ENCODE results near the gene ARFGAP3. TPM values are rescaled to one million over a fixed set of nuclear protein-coding genes. Genes with fewer than 3 reads are reported as not detected.

Gene ARFGAP3
- polyA plus RNA-seq, 1 experiment, result 69.4 TPM

DNA sequence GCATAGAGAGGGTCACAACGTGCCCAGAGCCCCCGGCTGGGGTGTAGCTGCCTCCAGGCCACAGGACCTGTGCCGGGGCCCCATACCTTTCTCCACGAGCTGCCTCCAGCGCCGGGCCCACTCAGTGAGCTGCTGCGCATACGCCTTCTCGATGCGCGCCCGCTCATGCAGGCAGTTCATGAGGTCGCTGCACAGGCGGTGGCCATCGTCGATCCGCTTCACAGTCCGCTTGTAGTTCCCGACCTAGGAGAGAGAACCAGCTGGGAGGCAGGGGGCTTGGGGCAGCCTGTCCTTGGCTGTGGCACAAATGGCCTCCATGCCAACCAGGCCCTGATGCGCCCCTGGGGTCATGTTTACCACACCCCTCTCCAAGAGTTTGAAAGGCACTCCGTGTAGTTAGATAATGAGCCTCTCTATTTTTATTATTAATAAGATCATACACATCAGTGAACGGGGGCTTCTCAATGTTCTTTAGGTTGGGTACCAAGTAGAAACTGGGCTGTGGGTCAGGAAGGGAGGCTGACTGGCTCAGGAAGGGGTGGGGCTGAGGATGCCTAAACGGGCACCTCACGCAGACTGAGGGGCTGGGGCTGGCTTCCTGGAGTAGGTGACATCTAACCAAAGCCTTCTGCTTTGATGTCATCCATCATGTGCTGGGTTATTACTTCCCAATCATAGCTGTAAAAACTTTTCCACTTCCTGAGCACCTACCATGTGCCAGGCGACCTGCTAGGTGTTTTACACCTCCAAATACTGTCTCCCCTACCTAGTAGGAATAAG lies 36.5 kb upstream of the ARFGAP3 start:
- Histone ChIP-seq H3K4me3 (ENCODE audit: low read depth, low read length) (no peak overlapping the region), H3K27ac (ENCODE audit: low read depth, low read length) (no peak overlapping the region), H3K9me3 (ENCODE audit: control insufficient read depth, insufficient read depth, low read length) (no peaks in the 10 kb centered on the region), H3K27me3 (ENCODE audit: control insufficient read depth, insufficient read depth, low read length) (no peaks in the 10 kb centered on the region)
- DNase-seq (ENCODE audit: low read depth, low spot score), result no peak
- CTCF ChIA-PET, result interaction anchor here (0.6 kb wide), 1 partner anchor 163 kb away, joined by 7 read pairs; no protein-coding TSS in a partner anchor
- TF ChIP-seq, protein P1, sequence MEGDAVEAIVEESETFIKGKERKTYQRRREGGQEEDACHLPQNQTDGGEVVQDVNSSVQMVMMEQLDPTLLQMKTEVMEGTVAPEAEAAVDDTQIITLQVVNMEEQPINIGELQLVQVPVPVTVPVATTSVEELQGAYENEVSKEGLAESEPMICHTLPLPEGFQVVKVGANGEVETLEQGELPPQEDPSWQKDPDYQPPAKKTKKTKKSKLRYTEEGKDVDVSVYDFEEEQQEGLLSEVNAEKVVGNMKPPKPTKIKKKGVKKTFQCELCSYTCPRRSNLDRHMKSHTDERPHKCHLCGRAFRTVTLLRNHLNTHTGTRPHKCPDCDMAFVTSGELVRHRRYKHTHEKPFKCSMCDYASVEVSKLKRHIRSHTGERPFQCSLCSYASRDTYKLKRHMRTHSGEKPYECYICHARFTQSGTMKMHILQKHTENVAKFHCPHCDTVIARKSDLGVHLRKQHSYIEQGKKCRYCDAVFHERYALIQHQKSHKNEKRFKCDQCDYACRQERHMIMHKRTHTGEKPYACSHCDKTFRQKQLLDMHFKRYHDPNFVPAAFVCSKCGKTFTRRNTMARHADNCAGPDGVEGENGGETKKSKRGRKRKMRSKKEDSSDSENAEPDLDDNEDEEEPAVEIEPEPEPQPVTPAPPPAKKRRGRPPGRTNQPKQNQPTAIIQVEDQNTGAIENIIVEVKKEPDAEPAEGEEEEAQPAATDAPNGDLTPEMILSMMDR (IDR thresholded peaks at IDR 0.05; ENCODE audit: low read depth, low read length), result no peak
- POLR2A ChIA-PET, result interaction anchor here (0.5 to 0.6 kb wide), 2 partner anchors 33 to 254 kb away, joined by 3 to 4 read pairs; no protein-coding TSS in a partner anchor

DNA sequence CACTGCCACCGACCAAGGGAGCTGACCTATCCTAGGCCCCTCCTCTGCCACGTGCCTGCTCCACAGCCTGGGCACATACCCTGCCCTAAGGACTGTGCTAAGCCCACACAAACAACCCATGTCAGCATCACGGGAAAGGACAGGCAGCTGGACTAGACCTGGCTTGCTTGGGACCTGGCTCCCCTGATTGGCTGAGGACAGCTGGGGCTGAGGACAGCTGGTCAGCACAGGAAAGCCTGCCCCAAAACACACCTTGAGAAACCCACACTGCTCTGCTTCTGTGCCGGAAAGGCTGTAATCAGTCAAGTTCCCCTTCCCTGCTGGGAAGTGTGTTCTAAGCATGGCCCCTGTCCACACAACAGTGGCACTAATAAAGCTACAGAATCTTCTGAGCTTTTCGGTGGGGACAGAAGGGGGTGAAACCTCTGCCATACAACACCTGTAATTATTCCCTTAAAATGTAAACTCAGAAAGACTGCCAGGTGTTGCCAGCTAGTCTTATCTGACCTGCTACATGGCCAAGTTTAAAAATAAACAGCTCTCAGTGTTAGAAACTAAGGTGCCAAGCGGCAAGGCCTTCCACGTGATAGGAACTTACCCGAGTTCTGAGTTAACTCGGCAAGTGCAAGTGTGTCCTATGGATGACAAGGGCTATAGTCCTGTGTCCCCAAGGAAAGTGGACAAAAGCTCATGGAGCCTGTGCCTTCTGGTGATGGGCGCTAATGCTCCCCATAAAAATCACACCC lies 35.7 kb upstream of the ARFGAP3 start:
- no peaks in the 10 kb centered on the region for H3K27me3 ChIP-seq (ENCODE audit: control insufficient read depth, insufficient read depth, low read length)
- no peak overlapping the region for H3K4me3 ChIP-seq (ENCODE audit: low read depth, low read length)
- no peaks in the 10 kb centered on the region for H3K9me3 ChIP-seq (ENCODE audit: control insufficient read depth, insufficient read depth, low read length)
- ChIA-PET CTCF (no interaction called here), POLR2A (no interaction called here)
- no peak overlapping the region for H3K27ac ChIP-seq (ENCODE audit: low read depth, low read length)
- TF ChIP-seq, protein P1 (IDR thresholded peaks at IDR 0.05; ENCODE audit: low read depth, low read length), result no peak
- DNase-seq (ENCODE audit: low read depth, low spot score), result no peak

DNA sequence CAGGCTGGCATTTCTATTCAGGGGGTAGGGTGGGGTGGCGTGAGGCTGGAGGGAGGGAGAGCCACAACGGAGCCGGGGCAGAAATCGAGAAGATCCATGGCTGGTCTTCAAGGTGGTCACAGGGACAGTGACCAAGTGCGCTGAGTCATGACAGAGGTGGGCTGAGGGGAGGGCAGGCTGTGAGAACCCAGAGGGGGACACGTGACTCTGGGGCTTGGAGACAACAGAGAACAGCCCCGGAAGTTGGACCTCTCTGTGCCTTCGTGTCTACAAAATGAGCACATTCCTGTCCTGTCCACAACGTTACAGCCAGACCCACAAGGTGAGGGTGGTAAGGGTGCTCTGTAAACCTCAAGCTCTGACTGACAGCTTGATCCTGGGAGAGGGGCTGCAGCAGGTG lies 35.1 kb upstream of the ARFGAP3 start:
- TF ChIP-seq, protein P1 (IDR thresholded peaks at IDR 0.05; ENCODE audit: low read depth, low read length), result no peak

DNA sequence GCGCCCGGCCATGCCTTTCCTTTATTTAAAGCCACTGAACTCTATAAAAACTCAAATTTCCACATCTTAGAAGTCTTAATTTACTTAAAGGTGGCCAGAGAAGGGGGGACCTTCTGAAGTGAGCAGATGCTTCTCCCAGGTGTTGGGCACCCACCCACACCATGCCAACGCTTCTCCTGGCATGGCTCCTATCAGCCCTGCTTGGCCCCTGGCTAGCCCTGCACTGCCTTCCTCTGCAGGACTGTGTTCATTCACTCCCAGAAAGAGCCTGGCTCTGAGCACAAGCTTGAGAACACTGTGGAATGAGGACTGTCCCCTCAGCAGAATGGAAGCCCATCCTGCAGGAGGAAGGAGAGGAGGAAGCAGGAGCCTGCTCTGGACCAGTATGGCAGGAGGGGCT lies 34.6 kb upstream of the ARFGAP3 start:
- Histone ChIP-seq H3K4me3 (ENCODE audit: low read depth, low read length) (no peak overlapping the region), H3K27ac (ENCODE audit: low read depth, low read length) (no peak overlapping the region), H3K27me3 (ENCODE audit: control insufficient read depth, insufficient read depth, low read length) (no peaks in the 10 kb centered on the region), H3K9me3 (ENCODE audit: control insufficient read depth, insufficient read depth, low read length) (no peaks in the 10 kb centered on the region)
- ChIA-PET CTCF (no interaction called here), POLR2A (no interaction called here)
- DNase-seq (ENCODE audit: low read depth, low spot score), result no peak
- TF ChIP-seq, protein P1 (IDR thresholded peaks at IDR 0.05; ENCODE audit: low read depth, low read length), result no peak

More for the DNA sequence above, 35.1 kb upstream of the ARFGAP3 start:
- DNase-seq (ENCODE audit: low read depth, low spot score), result no peak
- Histone ChIP-seq H3K4me3 (ENCODE audit: low read depth, low read length) (no peak overlapping the region), H3K27ac (ENCODE audit: low read depth, low read length) (no peak overlapping the region), H3K9me3 (ENCODE audit: control insufficient read depth, insufficient read depth, low read length) (no peaks in the 10 kb centered on the region), H3K27me3 (ENCODE audit: control insufficient read depth, insufficient read depth, low read length) (no peaks in the 10 kb centered on the region)
- CTCF ChIA-PET, result no interaction called here
- POLR2A ChIA-PET, result no interaction called here

DNA sequence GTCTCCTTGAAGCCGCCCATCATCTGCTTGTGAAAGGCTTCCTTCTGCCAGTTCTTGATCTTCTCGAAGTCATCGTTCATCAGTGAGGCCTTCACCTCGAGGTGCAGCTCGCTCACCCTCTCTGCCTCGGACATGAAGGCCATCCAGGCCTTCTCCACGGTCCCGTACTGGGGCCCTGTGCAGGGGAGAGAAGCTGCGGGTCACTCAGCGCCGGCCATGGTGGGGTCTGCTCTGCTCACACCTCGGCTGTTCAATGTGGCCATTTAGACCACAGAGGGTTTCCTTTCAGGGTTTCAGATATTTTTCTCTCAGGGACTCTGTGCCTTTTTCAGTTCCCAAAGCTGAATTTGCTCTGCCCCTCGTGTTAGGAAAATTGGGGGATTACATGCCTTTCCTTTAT lies 33.9 kb upstream of the ARFGAP3 start:
- Histone ChIP-seq H3K27ac (ENCODE audit: low read depth, low read length) (no peak overlapping the region), H3K9me3 (ENCODE audit: control insufficient read depth, insufficient read depth, low read length) (no peaks in the 10 kb centered on the region), H3K27me3 (ENCODE audit: control insufficient read depth, insufficient read depth, low read length) (no peaks in the 10 kb centered on the region), H3K4me3 (ENCODE audit: low read depth, low read length) (no peak overlapping the region)
- ChIA-PET POLR2A (no interaction called here), CTCF (no interaction called here)
- TF ChIP-seq, protein P1 (IDR thresholded peaks at IDR 0.05; ENCODE audit: low read depth, low read length), result no peak
- DNase-seq (ENCODE audit: low read depth, low spot score), result no peak
